Activated CD8-positive, alpha-beta memory T cell treated with anti-CD3 and anti-CD28 coated beads, Interleukin-2, amount 10 ng/mL, durations not matched to agents 7 days and 5 days (primary cell): ENCODE results near the gene RHBDF2. TPM values are rescaled to one million over a fixed set of nuclear protein-coding genes. Genes with fewer than 3 reads are reported as not detected.

Experiments
- ATAC-seq: fragments of 150-1000 bp; cut with Tn5 transposase; one replicate; pipeline ENCODE4 v1.10.0; 2021; ENCODE audit warnings: moderate library complexity
- CTCF ChIA-PET: fragments of 350-600 bp; sonication (Branson Sonifier 250); formaldehyde crosslinking; loops from one replicate; lab custom pipeline; 2021; ENCODE audit warnings: antibody characterized with exemption; lab: Charles Lee
- DNase-seq: peaks from one replicate; pipeline ENCODE4 v3.0.0-alpha.2; 2020
- H3K27ac Mint-ChIP-seq: one replicate; pipeline ENCODE4 v1.8.0; 2021; ENCODE audit warnings: mild to moderate bottlenecking, mixed read lengths
- H3K27me3 Mint-ChIP-seq: one replicate; pipeline ENCODE4 v1.8.0; 2021; ENCODE audit warnings: mixed read lengths
- H3K36me3 Mint-ChIP-seq: one replicate; pipeline ENCODE4 v1.8.0; 2021; ENCODE audit warnings: mild to moderate bottlenecking, mixed read lengths
- H3K4me1 Mint-ChIP-seq: one replicate; pipeline ENCODE4 v1.8.0; 2021; ENCODE audit warnings: mixed read lengths
- H3K4me3 Mint-ChIP-seq: one replicate; pipeline ENCODE4 v1.8.0; 2021; ENCODE audit warnings: mild to moderate bottlenecking, moderate library complexity, mixed read lengths
- H3K9me3 Mint-ChIP-seq: one replicate; pipeline ENCODE4 v1.8.0; 2022; ENCODE audit warnings: low read depth, mixed read lengths
- total RNA-seq, 2 experiments: library from RNA; stranded (reverse); gene quantifications; one replicate each; pipeline ENCODE4 v1.2.3, GENCODE V29; 2021

Gene RHBDF2
- total RNA-seq, 2 experiments from 2014 or later = 29.6 to 42.1 TPM

GRCh38 chr17:76500074-76500746, 1.0 kb downstream of the RHBDF2 start:
- DNase-seq (no peak), ATAC-seq (no peak)
- peak overlapping the region; percentile 21 for H3K27ac Mint-ChIP-seq
- H3K9me3 Mint-ChIP-seq = no peaks in the 10 kb centered on the region
- peak overlapping the region; percentile 84 for H3K4me3 Mint-ChIP-seq
- H3K27me3 Mint-ChIP-seq = no peaks in the 10 kb centered on the region
- CTCF ChIA-PET = interaction anchor here (0.9 to 15.6 kb wide), 10 partner anchors 9 to 148 kb away, joined by 3 to 192 read pairs (median 4); partner anchors contain the start of genes AANAT and UBE2O
- no peaks in the 10 kb centered on the region for H3K36me3 Mint-ChIP-seq
- peaks cover 46% of the 10 kb centered on the region for H3K4me1 Mint-ChIP-seq

- DNase-seq (no peak), ATAC-seq (no peak)
- Mint-ChIP-seq H3K27me3 (no peaks in the 10 kb centered on the region), H3K36me3 (no peaks in the 10 kb centered on the region), H3K4me3 (peak overlapping the region; percentile 84), H3K27ac (peak overlapping the region; percentile 78), H3K4me1 (peaks cover 52% of the 10 kb centered on the region), H3K9me3 (no peaks in the 10 kb centered on the region)
- CTCF ChIA-PET = interaction anchor here (0.6 to 15.6 kb wide), 10 partner anchors 8 to 147 kb away, joined by 3 to 192 read pairs (median 4); partner anchors contain the start of genes AANAT and UBE2O
Observed at GRCh38 chr17:76499267-76499667, 2.0 kb downstream of the RHBDF2 start.

- no peaks in the 10 kb centered on the region for H3K27me3 Mint-ChIP-seq
Observed at GRCh38 chr17:76498876-76499251, 2.4 kb downstream of the RHBDF2 start.

GRCh38 chr17:76497979-76498875, 3.0 kb downstream of the RHBDF2 start:
- Mint-ChIP-seq H3K9me3 (no peaks in the 10 kb centered on the region), H3K27me3 (no peaks in the 10 kb centered on the region), H3K27ac (peak overlapping the region; percentile 78), H3K4me3 (peak overlapping the region; percentile 32), H3K4me1 (peaks cover 60% of the 10 kb centered on the region), H3K36me3 (no peaks in the 10 kb centered on the region)
- CTCF ChIA-PET = interaction anchor here (0.7 to 15.6 kb wide), 5 partner anchors 8 to 127 kb away, joined by 3 to 192 read pairs (median 3); partner anchors contain the start of gene AANAT
- DNase-seq = no peak
- ATAC-seq = no peak

More at GRCh38 chr17:76498876-76499251, 2.4 kb downstream of the RHBDF2 start:
- CTCF ChIA-PET = interaction anchor here (0.6 to 15.6 kb wide), 7 partner anchors 8 to 126 kb away, joined by 3 to 192 read pairs (median 4); partner anchors contain the start of gene AANAT
- Mint-ChIP-seq H3K9me3 (no peaks in the 10 kb centered on the region), H3K36me3 (no peaks in the 10 kb centered on the region), H3K4me1 (peaks cover 54% of the 10 kb centered on the region), H3K4me3 (peak overlapping the region; percentile 32), H3K27ac (peak overlapping the region; percentile 78)
- DNase-seq (no peak), ATAC-seq (no peak)

GRCh38 chr17:76497699-76497978, 3.6 kb downstream of the RHBDF2 start:
- Mint-ChIP-seq H3K9me3 (no peaks in the 10 kb centered on the region), H3K36me3 (no peaks in the 10 kb centered on the region), H3K4me1 (peaks cover 66% of the 10 kb centered on the region), H3K4me3 (no peak overlapping the region), H3K27ac (no peak overlapping the region), H3K27me3 (no peaks in the 10 kb centered on the region)
- no peak for ATAC-seq
- CTCF ChIA-PET = interaction anchor here (2.5 to 15.6 kb wide), 2 partner anchors 10 to 30 kb away, joined by 11 to 192 read pairs; partner anchors contain the start of gene AANAT
- no peak for DNase-seq

- peaks cover 74% of the 10 kb centered on the region for H3K4me1 Mint-ChIP-seq
- H3K27me3 Mint-ChIP-seq = no peaks in the 10 kb centered on the region
- CTCF ChIA-PET = no interaction called here
- no peak overlapping the region for H3K4me3 Mint-ChIP-seq
- DNase-seq = no peak
- H3K36me3 Mint-ChIP-seq = no peaks in the 10 kb centered on the region
- no peaks in the 10 kb centered on the region for H3K9me3 Mint-ChIP-seq
- peak overlapping the region; percentile 19 for H3K27ac Mint-ChIP-seq
- no peak for ATAC-seq
Observed at GRCh38 chr17:76496464-76496863, 4.8 kb downstream of the RHBDF2 start.

GRCh38 chr17:76495663-76496400, 5.4 kb downstream of the RHBDF2 start:
- CTCF ChIA-PET = interaction anchor here (1.0 kb wide), 1 partner anchor 16 kb away, joined by 3 read pairs; no protein-coding TSS in a partner anchor
- DNase-seq (no peak), ATAC-seq (no peak)
- Mint-ChIP-seq H3K27me3 (no peaks in the 10 kb centered on the region), H3K27ac (no peak overlapping the region), H3K4me1 (peaks cover 74% of the 10 kb centered on the region), H3K36me3 (no peaks in the 10 kb centered on the region), H3K4me3 (no peak overlapping the region), H3K9me3 (no peaks in the 10 kb centered on the region)

GRCh38 chr17:76493505-76494167, 7.6 kb downstream of the RHBDF2 start:
- no peaks in the 10 kb centered on the region for H3K27me3 Mint-ChIP-seq
- no peaks in the 10 kb centered on the region for H3K9me3 Mint-ChIP-seq
- DNase-seq (peak; percentile 75), ATAC-seq (peak; percentile 43)
- peaks cover 62% of the 10 kb centered on the region for H3K4me1 Mint-ChIP-seq
- peak overlapping the region; percentile 73 for H3K4me3 Mint-ChIP-seq
- peak overlapping the region; percentile 98 for H3K27ac Mint-ChIP-seq
- peaks cover 1% of the 10 kb centered on the region for H3K36me3 Mint-ChIP-seq
- CTCF ChIA-PET = interaction anchor here (0.6 to 6.8 kb wide), 13 partner anchors 9 to 108 kb away, joined by 3 to 49 read pairs (median 5); partner anchors contain the start of genes AANAT and UBE2O

- DNase-seq = peak; percentile 75
- peak; percentile 63 for ATAC-seq
- Mint-ChIP-seq H3K9me3 (no peaks in the 10 kb centered on the region), H3K27me3 (no peaks in the 10 kb centered on the region), H3K4me1 (peaks cover 57% of the 10 kb centered on the region), H3K36me3 (peaks cover 1% of the 10 kb centered on the region), H3K4me3 (peak overlapping the region; percentile 73), H3K27ac (peak overlapping the region; percentile 98)
- CTCF ChIA-PET = interaction anchor here (0.6 to 6.8 kb wide), 15 partner anchors 9 to 109 kb away, joined by 3 to 49 read pairs (median 4); partner anchors contain the start of genes AANAT, SPHK1 and UBE2O
Observed at GRCh38 chr17:76492989-76493501, 8.2 kb downstream of the RHBDF2 start.

GRCh38 chr17:76492123-76492988, 8.9 kb downstream of the RHBDF2 start:
- Mint-ChIP-seq H3K27me3 (no peaks in the 10 kb centered on the region), H3K27ac (peak overlapping the region; percentile 98), H3K36me3 (peaks cover 1% of the 10 kb centered on the region), H3K9me3 (no peaks in the 10 kb centered on the region), H3K4me1 (peaks cover 52% of the 10 kb centered on the region), H3K4me3 (peak overlapping the region; percentile 73)
- ATAC-seq = peak; percentile 14
- CTCF ChIA-PET = interaction anchor here (0.6 to 6.8 kb wide), 13 partner anchors 10 to 109 kb away, joined by 3 to 49 read pairs (median 4); partner anchors contain the start of genes AANAT, SPHK1 and UBE2O
- no peak for DNase-seq
